NOMO-1 treated with dmso at 0.1 percent for 144 hours (cell line): ENCODE results near the gene ANKLE1.
A peak's percentile ranks its signal among the peaks of the same experiment; 100 is the strongest.
"Not testable (repeated sequence)": the region's sequence is repeated elsewhere in the genome, so short reads cannot be mapped to it uniquely, and the experiment has no call there.

Experiments
- DNase-seq: peaks from one replicate; lab custom pipeline; 2025; ENCODE audit not compliant: unreplicated experiment; lab: John Stamatoyannopoulos, UW

The ANKLE1 gene

DNA sequence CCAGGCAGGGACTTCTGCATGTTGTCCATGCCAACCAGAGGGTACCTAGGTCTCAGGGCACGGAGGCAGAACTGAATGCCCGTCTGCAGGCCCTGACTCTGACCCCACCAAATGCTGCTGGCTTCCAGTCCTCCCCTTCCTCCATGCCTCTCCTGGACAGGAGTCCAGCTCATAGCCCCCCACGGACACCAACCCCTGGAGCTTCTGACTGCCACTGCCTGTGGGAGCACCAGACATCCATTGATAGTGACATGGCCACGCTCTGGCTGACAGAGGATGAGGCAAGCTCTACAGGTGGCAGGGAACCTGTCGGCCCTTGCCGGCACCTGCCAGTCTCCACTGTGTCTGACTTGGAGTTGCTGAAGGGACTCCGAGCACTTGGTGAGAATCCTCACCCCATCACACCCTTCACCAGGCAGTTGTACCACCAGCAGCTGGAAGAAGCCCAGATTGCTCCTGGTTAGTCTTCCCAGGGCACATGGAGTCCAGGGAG, 1.8 kb downstream of the ANKLE1 start:
- DNase-seq: no peak

DNA sequence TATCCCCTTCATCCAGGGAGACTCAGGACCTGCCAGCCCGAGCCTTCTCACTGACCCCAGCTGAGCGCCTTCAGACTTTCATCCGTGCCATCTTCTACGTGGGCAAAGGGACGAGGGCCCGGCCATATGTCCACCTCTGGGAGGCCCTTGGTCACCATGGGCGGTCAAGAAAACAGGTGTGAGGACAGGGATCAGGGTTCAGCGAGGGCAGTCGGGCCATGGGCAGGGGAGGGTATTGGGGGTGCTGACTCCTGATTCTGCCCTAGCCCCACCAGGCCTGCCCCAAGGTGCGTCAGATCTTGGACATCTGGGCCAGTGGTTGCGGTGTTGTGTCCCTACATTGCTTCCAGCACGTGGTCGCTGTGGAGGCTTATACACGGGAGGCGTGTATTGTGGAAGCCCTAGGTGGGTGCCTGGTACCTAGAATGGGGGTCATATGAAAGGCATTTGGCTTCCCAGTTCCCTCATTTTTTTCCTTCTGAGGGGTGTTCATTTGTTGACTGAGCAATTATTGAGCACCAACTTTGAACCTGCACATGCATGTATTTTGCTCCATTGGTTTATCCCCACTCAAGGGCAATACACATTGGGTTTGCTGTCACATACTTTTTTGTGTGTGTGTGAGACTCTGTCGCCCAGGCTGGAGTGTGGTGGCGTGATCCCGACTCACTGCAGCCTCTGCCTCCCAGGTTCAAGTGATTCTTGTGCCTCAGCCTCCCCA, 3.9 kb downstream of the ANKLE1 start:
- no peak for DNase-seq

DNA sequence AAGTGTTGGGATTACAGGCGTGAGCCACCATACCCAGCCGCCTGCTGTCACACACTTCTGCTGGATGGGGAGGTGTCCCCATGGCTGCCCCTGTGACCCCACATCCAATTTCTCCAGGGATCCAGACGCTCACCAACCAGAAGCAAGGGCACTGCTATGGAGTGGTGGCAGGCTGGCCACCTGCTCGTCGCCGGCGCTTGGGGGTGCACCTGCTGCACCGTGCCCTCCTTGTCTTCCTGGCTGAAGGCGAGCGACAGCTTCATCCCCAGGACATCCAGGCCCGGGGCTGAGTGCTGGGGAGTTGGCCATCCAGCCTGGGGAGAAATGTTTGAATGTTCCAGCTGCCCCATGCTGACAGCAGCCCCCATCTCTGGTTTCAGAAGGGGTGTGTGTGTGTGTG, 4.6 kb downstream of the ANKLE1 start:
- no peak for DNase-seq

DNA sequence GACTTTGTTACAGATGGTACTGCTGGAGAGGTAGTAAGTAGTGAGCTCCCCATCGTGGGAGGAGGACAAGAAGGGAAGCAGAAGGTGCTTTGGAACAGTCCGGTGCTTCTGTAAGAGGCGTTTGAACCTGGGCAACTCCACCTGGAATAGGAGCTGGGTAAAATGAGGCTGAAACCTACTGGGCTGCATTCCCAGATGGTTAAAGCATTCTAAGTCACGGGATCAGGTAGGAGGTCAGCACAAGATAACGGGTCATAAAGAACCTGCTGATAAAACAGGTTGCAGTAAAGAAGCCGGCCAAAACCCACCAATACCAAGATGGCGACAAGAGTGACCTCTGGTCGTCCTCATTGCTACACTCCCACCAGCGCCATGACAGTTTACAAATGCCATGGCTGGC, 5.1 kb downstream of the ANKLE1 start:
- no peak for DNase-seq

DNA sequence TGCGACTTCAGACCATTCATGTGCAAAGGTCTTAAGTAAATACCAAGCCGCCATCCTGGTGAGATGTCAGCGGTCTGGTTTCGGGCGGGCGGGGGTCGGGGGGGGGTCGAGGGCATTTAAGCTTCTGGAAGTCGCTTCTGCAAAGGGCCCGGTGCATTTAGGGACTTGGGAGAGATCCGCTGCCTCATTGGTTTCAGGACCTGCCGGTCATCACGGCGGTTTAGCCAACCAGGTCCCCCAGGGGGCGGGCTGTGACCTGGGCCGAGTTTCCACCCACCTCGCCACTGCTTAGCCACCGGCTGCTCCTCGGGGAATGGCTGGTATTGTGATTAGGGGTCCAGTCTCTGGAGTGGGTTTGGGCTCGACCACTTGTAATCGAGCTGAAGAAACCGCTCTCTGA, 7.8 kb downstream of the ANKLE1 start:
- no peak for DNase-seq

DNA sequence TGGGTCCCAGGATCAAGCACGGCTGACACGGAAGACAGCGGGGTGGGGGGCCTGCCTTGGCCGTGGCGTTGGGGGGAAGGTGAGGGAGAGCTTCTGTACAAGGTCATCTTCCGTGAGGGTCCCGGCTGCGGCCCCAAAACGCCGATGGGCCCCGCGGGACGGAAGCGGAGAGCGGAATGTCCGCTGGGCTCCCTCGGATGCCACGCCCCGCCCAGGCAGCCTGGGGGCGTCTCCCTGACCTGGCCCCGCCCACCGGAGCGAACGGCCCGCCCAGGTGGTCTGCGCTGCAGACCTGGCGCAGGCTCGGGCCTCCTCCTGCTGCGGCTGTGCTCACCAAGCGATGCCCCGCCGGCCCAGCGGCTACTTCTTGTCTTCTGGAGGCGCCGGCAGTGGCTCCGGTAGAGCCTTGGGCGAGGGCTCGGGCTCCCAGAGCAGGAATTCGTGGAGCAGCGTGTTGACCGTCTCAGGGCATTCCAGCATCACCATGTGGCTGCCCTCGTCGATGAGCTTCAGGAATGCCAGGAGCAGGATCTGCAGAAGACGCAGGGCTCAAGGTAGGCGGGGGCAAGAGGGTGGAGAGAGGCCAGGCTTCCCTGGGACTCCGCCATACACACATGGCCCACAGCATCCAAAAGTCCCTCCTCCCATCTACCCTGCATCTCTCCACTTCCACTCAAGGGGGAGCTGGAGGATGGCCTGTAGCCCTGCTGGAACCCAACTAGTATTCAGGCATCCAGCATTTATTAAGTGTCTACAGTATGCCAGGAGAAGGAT, 10.8 kb downstream of the ANKLE1 start:
- peak; percentile 75 for DNase-seq

DNA sequence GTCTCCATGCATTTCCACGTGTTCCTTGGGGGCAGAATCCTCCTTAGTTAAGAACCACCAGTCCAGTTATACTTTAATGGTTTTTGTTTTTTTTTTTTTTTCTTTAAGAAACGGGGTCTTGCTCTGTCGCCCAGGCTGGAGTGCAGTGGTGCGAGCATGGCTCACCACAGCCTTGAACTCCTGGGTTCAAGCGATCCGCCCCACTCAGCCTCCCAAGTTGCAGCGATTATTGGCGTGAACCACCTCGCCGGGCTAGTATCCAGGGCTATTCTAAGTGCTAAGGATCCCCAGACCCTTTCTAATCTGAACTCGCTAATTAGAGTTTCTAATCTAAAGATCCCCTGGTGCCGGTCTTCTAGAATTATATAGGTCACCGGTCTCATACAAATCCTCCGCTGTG, 11.9 kb downstream of the ANKLE1 start:
- no peak for DNase-seq

DNA sequence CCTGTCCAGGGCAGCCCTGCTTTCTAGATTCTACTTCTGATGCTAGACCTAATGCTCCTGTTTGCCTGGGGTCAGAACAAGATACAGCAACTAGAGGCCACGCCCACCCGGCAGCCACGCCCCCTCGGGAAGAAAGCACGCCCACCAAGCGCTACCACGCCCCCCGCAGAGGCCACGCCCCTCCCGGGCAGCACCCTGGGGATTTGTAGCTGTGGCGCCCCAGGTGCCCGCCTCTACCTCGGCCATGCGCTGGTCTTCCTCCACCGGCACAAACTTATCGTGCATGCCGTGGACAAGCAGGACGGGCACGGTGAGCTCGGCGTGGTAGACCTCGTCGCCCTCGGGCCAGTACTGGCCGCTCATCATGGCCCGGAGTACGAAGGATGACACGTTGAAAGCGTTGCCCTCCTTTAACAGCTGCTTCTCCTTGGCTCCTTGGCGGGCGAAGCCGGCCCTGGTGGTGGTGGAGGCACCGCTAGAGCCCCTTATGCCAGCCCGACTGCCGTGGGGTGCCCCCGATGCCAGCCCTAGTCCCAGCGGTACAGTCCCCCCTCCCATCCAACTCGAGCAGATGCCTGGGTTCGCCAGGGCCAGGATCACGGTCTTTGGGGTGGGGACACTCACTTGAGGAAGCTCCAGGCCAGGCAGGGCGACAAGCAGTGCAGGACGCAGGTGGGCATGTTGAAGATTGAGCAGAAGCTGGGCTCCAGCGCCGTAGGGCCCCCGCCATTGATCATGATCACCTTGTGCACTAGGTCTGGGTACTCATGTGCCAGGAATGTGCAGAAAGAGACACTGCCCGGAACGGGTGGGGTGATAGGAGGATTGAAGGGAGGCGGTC, 12.6 kb downstream of the ANKLE1 start:
- DNase-seq: no peak

DNA sequence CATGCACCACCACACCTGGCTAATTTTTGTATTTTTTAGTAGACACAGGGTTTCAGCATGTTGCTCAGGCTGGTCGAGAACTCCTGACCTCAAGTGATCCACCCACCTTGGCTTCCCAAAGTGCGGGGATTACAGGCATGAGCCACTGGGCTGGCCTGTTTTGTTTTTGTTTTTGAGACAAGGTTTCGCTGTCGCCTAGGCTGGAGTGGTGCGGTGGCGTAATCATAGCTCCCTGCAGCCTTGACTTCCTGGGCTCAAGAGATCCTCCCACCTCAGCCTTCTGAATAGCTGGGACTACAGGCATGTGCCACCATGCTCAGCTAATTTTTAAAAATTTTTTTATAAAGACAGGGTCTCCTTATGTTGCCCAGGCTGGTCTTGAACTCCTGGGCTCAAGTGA, 13.8 kb downstream of the ANKLE1 start:
- DNase-seq: not testable (repeated sequence)

DNA sequence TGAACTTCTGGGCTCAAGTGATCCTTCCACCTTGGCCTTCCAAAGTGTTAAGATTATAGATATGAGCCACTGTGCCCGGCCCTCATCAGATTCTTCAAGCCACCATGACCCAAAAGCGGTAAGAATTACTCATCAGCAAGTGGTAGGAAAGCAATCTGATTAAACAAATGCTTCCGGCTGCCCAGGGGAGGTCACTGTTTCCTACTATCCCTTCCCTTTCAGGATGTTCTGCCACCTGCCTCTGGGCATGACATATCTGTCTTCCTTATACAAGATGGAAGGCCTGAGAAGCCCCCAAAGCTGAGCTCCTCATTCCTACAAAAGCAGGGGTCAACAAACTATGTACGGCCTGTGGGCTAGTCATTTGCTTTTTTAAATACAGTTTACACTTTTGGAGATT, 14.6 kb downstream of the ANKLE1 start:
- DNase-seq: no peak

DNA sequence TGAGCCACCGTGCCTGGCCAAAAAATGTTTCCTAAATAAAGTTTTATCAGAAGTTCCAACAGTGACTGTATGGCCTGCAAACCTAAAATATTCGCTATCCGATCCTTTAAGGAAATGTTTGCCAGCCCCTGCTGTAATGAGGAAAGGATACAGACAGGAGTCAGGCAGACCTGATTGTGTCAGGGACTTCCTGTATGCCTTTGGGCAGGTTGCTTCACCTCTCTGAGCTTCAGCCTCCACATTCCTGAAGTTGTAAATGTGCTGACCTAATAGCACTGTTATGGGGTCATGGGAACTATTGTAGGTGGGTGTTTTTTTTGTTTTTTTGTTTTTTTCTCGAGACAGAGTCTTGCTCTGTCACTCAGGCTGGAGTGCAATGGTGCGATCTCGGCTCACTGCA, 15.3 kb downstream of the ANKLE1 start:
- DNase-seq: no peak

DNA sequence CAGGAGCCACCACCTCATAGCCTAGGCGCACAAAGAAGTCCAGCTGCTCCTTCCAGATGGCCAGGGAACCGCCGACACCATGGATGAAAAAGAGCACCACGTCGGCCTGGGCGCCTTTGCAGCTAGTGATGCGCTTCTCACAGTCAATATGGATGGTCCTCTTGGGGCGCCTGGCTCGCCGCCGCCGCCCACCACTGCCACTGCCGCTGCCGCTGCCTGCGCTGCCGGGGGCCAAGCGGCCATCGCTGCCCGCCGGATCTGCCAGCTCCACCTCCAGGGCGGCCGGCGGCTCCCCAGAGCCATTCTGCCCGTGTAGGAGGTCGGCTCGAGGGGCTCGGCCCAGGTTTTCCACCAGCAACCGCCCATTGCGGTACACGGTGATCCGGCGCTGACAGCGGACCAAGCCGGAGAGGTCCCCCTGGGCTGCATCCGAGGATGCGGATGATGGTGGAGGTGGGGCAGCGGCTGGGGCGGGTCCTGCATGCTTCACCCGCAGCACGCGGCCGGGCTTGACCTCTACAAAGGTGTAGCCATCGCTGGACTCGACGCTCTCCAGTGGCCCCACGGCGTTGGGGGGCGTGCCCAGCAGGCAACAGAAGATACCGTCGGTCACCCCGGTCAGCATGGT, 19.4 kb downstream of the ANKLE1 start:
- DNase-seq: no peak

DNA sequence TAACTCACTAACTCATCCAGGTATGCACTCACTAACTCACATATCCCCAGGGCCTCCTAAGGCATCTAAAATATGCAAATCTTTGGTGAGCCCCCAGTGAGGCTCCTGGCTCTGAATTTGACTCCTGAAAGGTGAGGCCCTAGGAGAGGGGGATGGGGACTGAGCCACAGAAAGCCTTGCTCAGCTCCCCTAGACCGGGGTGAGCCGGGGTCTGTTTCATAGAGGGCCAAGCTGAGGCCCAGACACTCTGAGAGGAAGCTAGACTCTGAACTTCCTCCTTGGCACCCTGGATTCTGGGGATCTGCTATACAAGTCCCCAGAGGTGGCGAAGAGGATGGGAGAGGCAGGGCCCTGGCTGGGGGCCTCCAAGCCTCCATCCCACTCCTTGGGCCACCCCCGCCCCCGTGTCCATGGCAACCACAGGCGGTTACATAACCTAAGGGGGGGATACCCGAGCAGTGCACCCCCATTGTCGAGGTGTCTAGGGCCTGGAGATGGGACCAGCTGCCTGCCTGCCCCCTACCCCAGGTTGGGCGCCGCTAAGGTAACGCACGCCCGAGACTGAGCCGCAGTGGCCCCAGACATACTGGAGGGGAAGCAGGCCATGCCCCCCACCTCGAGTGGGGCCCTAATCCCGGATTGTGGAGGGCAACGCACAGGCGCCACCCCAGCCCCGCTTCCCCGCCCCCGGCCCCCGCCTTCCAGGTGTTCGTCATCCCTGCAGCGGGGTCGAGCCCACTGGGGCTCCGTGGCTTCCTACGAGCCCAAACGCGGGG, 20.9 kb downstream of the ANKLE1 start:
- DNase-seq: peak; percentile 29

DNA sequence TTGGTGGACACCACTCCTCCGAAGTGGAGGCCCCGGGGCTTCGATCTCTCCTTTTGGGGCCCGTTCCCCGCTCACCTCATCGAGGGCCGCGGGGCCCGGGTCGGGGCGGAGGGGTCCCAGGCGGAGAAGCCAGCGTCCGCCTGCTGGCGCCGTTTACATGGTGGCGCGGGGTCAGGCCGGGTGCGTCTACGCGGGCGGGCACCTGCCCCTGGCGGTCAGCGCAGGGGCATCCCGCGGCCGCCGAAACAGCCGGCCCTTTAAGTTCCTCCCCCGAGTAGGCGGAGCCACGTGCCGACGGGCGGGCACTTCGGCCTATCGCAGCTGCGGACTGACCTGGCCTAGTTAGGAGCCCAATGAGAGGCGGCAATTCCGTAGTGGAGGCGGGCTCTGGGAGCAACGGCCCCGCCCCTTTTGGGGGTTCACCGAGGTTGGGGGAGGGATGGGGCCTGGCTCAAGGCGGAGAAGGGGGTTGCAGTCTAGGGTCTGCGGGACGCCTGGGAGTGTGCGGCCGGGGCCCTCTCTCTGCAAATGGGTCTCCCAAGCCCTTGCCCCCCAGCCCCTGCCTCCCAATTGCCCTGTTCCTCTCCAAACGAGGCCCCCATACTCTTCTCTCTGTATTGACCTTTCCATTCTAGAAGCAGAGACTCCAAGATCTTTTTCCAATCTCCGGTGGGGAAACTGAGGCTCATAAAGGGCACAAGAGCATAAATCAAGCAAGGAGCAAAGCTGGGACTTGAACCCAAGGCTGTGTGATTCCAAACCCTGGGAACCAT, 21.7 kb downstream of the ANKLE1 start, which contains the start of gene ABHD8:
ABHD8 (minus strand) TSS at position 259 of the 773 bp plus-strand sequence. CDS start 1,809 bp downstream, outside the sequence.
- peak; percentile 89 for DNase-seq

DNA sequence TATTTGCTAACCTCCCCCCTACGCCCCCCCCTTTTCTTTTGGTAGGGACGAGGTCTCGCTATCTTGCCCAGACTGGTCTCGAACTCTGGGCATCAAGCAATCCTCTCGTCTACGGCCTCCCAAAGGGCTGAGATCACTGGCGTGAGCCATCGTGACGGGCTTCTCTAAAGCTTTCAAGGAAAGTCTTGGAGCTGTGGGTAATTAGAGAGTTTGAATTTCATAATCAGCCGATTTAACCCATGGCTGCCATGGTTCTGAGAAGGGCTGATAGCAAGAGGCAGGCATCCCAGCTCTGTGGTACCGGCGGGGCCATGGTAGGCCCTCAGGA, 22.2 kb downstream of the ANKLE1 start:
- no peak for DNase-seq

DNA sequence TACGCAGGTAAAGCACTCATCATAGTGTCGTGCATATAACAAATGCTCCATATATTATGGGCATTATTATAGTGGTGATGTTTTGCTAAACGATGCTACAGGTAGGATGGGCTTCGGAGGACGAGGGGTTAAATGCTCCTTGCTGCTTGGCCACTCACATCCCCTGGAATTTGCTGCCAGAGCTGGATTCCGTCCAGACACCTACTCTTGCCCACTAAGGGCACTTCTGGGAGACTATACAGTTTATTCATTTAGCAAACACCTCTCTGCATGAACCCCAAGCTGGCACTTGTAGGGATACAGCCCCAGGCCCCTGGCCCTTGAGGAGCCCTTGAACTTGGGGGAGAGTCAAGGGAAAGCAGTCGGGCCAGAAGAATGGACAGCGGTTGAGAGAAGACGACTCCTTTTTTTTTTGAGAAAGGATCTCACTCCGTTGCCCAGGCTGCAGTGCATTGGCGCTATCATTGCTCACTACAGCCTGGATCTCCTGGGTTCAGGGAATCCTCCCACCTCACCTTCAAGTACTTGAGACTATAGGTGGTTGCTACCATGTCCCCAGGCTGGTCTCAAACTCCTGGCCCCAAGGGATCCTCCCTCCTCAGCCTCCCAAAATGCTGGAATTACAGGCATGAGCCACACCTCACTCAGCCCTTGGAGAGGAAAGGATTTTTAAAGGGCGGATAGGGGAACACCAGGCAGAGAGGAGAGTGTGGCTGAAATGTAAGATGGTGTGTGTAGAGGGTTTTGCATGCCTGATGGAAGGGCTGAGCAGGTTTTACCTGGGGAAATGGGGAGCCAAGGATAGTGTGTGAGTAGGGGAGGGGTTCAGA, 22.9 kb downstream of the ANKLE1 start:
- no peak for DNase-seq

DNA sequence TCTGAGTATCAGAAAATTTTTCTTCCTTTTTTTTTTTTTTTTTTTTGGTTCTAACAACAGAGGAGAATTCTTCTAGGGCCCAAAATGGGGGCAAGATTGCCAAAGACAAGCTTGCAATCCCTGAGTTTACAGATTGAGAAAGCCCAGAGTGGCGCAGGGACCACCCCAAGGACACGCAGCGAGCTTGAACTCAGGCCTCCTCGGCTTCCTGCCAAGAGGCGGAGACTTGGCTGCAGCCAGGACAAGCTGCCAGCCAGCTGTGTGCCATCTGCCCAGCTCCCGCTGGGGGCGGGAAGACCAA, 23.5 kb downstream of the ANKLE1 start:
- DNase-seq: no peak

DNA sequence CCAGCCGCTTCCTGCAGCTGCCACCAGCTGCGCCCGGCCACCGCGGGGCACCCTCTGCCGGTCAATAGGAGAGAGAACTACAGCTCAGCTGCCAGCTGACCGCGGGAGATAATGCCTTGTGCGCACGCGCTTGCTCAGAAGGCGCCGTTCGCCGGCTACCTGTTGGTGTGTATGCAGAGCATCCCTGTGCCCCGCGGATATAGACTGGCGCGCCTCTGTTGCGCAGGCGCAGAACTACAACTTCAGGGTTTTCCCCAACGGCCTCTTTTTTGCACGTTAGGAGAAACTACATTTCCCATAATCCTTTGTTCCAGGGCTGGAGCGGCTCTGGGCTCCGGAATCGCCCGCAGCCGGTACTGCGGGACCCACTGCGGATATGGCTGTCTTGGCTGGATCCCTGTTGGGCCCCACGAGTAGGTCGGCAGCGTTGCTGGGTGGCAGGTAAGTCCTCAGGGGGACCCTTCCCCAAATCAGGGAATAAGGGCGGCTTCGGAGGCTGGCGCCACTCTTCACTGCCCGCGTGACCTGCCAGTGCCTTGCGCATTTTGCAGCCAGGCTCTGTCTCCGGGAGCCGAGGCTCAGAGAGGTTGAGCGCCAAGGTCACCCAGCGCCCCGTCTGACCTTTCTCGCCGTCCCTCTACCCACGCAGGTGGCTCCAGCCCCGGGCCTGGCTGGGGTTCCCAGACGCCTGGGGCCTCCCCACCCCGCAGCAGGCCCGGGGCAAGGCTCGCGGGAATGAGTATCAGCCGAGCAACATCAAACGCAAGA, 24.0 kb downstream of the ANKLE1 start, which contains the start of gene MRPL34:
MRPL34 (plus strand) TSS at position 356 of the 768 bp plus-strand sequence; CDS start at position 377, 21 bp downstream.
- peak; percentile 98 for DNase-seq
